T-helper 2 cell treated with Interferon-gamma antibody and Interleukin-4, amounts not matched to agents 5 μg/mL and 100 μg/mL, for 36 hours (primary cell): ENCODE data around the gene PCCA.

Experiments
- DNase-seq: peaks from one replicate; pipeline ENCODE4 v3.0.0; 2021; ENCODE audit warnings: low spot score
- H3K27ac Mint-ChIP-seq: one replicate; pipeline ENCODE4 v1.8.0; 2021; ENCODE audit warnings: mild to moderate bottlenecking, mixed read lengths
- H3K27me3 Mint-ChIP-seq: one replicate; pipeline ENCODE4 v1.8.0; 2021; ENCODE audit warnings: low read depth, mixed read lengths
- H3K36me3 Mint-ChIP-seq: one replicate; pipeline ENCODE4 v1.8.0; 2021; ENCODE audit warnings: low read depth, mixed read lengths
- H3K4me1 Mint-ChIP-seq: one replicate; pipeline ENCODE4 v1.8.0; 2021; ENCODE audit warnings: low read depth, mixed read lengths
- H3K4me3 Mint-ChIP-seq: one replicate; pipeline ENCODE4 v1.8.0; 2022; ENCODE audit warnings: mild to moderate bottlenecking, moderate library complexity, mixed read lengths
- H3K9me3 Mint-ChIP-seq: one replicate; pipeline ENCODE4 v1.8.0; 2021; ENCODE audit warnings: mixed read lengths

PCCA gene

GRCh38 chr13:100480676-100481075, 391.8 kb downstream of the PCCA start:
- Mint-ChIP-seq H3K27me3 (peaks cover 6% of the 10 kb centered on the region), H3K4me3 (no peak overlapping the region), H3K27ac (no peak overlapping the region), H3K4me1 (peaks cover 21% of the 10 kb centered on the region), H3K9me3 (no peaks in the 10 kb centered on the region), H3K36me3 (peaks cover 3% of the 10 kb centered on the region)
- no peak for DNase-seq

GRCh38 chr13:100483139-100483538, 394.2 kb downstream of the PCCA start:
- no peak for DNase-seq
- Mint-ChIP-seq H3K4me3 (no peak overlapping the region), H3K36me3 (peaks cover 3% of the 10 kb centered on the region), H3K4me1 (peaks cover 21% of the 10 kb centered on the region), H3K9me3 (no peaks in the 10 kb centered on the region), H3K27ac (no peak overlapping the region), H3K27me3 (peaks cover 6% of the 10 kb centered on the region)

- Mint-ChIP-seq H3K4me1 (peaks cover 21% of the 10 kb centered on the region), H3K4me3 (no peak overlapping the region), H3K9me3 (no peaks in the 10 kb centered on the region), H3K36me3 (peaks cover 3% of the 10 kb centered on the region), H3K27me3 (peaks cover 6% of the 10 kb centered on the region), H3K27ac (peak overlapping the region; percentile 56)
- no peak for DNase-seq
Observed at GRCh38 chr13:100483841-100484381, 395.0 kb downstream of the PCCA start.

- Mint-ChIP-seq H3K4me1 (peaks cover 21% of the 10 kb centered on the region), H3K9me3 (no peaks in the 10 kb centered on the region), H3K27ac (peak overlapping the region; percentile 56), H3K27me3 (peaks cover 6% of the 10 kb centered on the region), H3K36me3 (peaks cover 3% of the 10 kb centered on the region), H3K4me3 (peak overlapping the region; percentile 9)
- no peak for DNase-seq
Observed at GRCh38 chr13:100484702-100485101, 395.8 kb downstream of the PCCA start.

- DNase-seq, result no peak
- Mint-ChIP-seq H3K27ac (no peak overlapping the region), H3K4me1 (peaks cover 21% of the 10 kb centered on the region), H3K27me3 (peaks cover 3% of the 10 kb centered on the region), H3K9me3 (no peaks in the 10 kb centered on the region), H3K4me3 (peak overlapping the region; percentile 8), H3K36me3 (peaks cover 3% of the 10 kb centered on the region)
Observed at GRCh38 chr13:100485265-100485664, 396.4 kb downstream of the PCCA start.

- Mint-ChIP-seq H3K36me3 (no peaks in the 10 kb centered on the region), H3K9me3 (no peaks in the 10 kb centered on the region), H3K4me3 (no peak overlapping the region), H3K4me1 (no peaks in the 10 kb centered on the region), H3K27ac (no peak overlapping the region), H3K27me3 (peaks cover 3% of the 10 kb centered on the region)
- DNase-seq, result no peak
Observed at GRCh38 chr13:100490692-100491091, 401.8 kb downstream of the PCCA start.

GRCh38 chr13:100491164-100491842, 402.4 kb downstream of the PCCA start:
- DNase-seq, result no peak
- Mint-ChIP-seq H3K4me3 (no peak overlapping the region), H3K27ac (no peak overlapping the region), H3K4me1 (no peaks in the 10 kb centered on the region), H3K9me3 (no peaks in the 10 kb centered on the region), H3K36me3 (no peaks in the 10 kb centered on the region), H3K27me3 (peaks cover 5% of the 10 kb centered on the region)

GRCh38 chr13:100493418-100493817, 404.5 kb downstream of the PCCA start:
- Mint-ChIP-seq H3K4me3 (no peak overlapping the region), H3K27me3 (peaks cover 8% of the 10 kb centered on the region), H3K36me3 (no peaks in the 10 kb centered on the region), H3K4me1 (no peaks in the 10 kb centered on the region), H3K27ac (no peak overlapping the region), H3K9me3 (no peaks in the 10 kb centered on the region)
- DNase-seq, result no peak

- Mint-ChIP-seq H3K27ac (no peak overlapping the region), H3K4me1 (no peaks in the 10 kb centered on the region), H3K27me3 (peaks cover 8% of the 10 kb centered on the region)
Observed at GRCh38 chr13:100495455-100495854, 406.6 kb downstream of the PCCA start.

GRCh38 chr13:100497389-100497788, 408.5 kb downstream of the PCCA start:
- Mint-ChIP-seq H3K27ac (no peak overlapping the region), H3K36me3 (no peaks in the 10 kb centered on the region), H3K4me3 (no peak overlapping the region), H3K27me3 (peaks cover 8% of the 10 kb centered on the region), H3K9me3 (no peaks in the 10 kb centered on the region), H3K4me1 (no peaks in the 10 kb centered on the region)
- no peak for DNase-seq

More at GRCh38 chr13:100495455-100495854, 406.6 kb downstream of the PCCA start:
- Mint-ChIP-seq H3K9me3 (no peaks in the 10 kb centered on the region), H3K36me3 (no peaks in the 10 kb centered on the region), H3K4me3 (no peak overlapping the region)
- DNase-seq, result no peak

GRCh38 chr13:100502446-100502845, 413.6 kb downstream of the PCCA start:
- no peaks in the 10 kb centered on the region for H3K9me3 Mint-ChIP-seq
- H3K4me1 Mint-ChIP-seq, result peaks cover 19% of the 10 kb centered on the region
- no peak overlapping the region for H3K4me3 Mint-ChIP-seq
- DNase-seq, result no peak
- peaks cover 19% of the 10 kb centered on the region for H3K27me3 Mint-ChIP-seq
- no peaks in the 10 kb centered on the region for H3K36me3 Mint-ChIP-seq
- H3K27ac Mint-ChIP-seq, result no peak overlapping the region

GRCh38 chr13:100503622-100504021, 414.7 kb downstream of the PCCA start:
- Mint-ChIP-seq H3K4me3 (no peak overlapping the region), H3K36me3 (no peaks in the 10 kb centered on the region), H3K27ac (no peak overlapping the region), H3K27me3 (peaks cover 19% of the 10 kb centered on the region), H3K4me1 (peaks cover 19% of the 10 kb centered on the region), H3K9me3 (no peaks in the 10 kb centered on the region)
- no peak for DNase-seq

- peak; percentile 54 for DNase-seq
- Mint-ChIP-seq H3K27ac (peak overlapping the region; percentile 81), H3K36me3 (no peaks in the 10 kb centered on the region), H3K4me3 (peak overlapping the region; percentile 74), H3K27me3 (peaks cover 28% of the 10 kb centered on the region), H3K4me1 (peaks cover 19% of the 10 kb centered on the region), H3K9me3 (no peaks in the 10 kb centered on the region)
Observed at GRCh38 chr13:100506154-100506553, 417.3 kb downstream of the PCCA start.

GRCh38 chr13:100506600-100507422, 417.9 kb downstream of the PCCA start:
- no peaks in the 10 kb centered on the region for H3K36me3 Mint-ChIP-seq
- no peak for DNase-seq
- H3K27ac Mint-ChIP-seq, result peak overlapping the region; percentile 81
- peaks cover 19% of the 10 kb centered on the region for H3K4me1 Mint-ChIP-seq
- peak overlapping the region; percentile 74 for H3K4me3 Mint-ChIP-seq
- no peaks in the 10 kb centered on the region for H3K9me3 Mint-ChIP-seq
- H3K27me3 Mint-ChIP-seq, result peaks cover 30% of the 10 kb centered on the region
